Keratinocyte (primary cell): ENCODE results near the gene SPAG16. TPM values are rescaled to one million over a fixed set of nuclear protein-coding genes. Genes with fewer than 3 reads are reported as not detected.

Experiments
- DNase-seq: peaks from one replicate; pipeline ENCODE4 v3.0.0-alpha.2; 2011; ENCODE audit warnings: low read depth, missing footprints, low spot score
- FAIRE-seq: peaks from 2 replicates; lab custom pipeline; 2011; peaks lifted over from hg19 to GRCh38; lab: Jason Lieb, UNC
- H2AFZ ChIP-seq: 2 replicates; pipeline ENCODE4 v1.6.0; 2012; ENCODE audit warnings: low read length, control low read depth, inconsistent platforms; ENCODE audit not compliant: control insufficient read depth
- H3K27ac ChIP-seq: 2 replicates; pipeline ENCODE4 v1.5.1; 2011; ENCODE audit warnings: low read length; ENCODE audit not compliant: control insufficient read depth, insufficient read depth
- H3K27me3 ChIP-seq: 3 replicates; pipeline ENCODE4 v1.6.0; 2011; ENCODE audit warnings: low read length; ENCODE audit not compliant: control insufficient read depth, insufficient read depth; ENCODE audit errors: extremely low read depth
- H3K36me3 ChIP-seq, 2 experiments: 2 replicates in 1 of 2; 3 replicates in 1 of 2; pipeline ENCODE4 v1.5.1; 2011; ENCODE audit warnings: low read length in 2 of 2, mild to moderate bottlenecking in 1 of 2; ENCODE audit not compliant: control insufficient read depth in 2 of 2, insufficient read depth in 2 of 2; ENCODE audit errors: extremely low read depth in 1 of 2
- H3K4me1 ChIP-seq: 3 replicates; pipeline ENCODE4 v1.5.1; 2011; ENCODE audit warnings: low read length; ENCODE audit not compliant: control insufficient read depth, insufficient read depth; ENCODE audit errors: extremely low read depth
- H3K4me2 ChIP-seq: 3 replicates; pipeline ENCODE4 v1.6.0; 2011; ENCODE audit warnings: low read depth, low read length; ENCODE audit not compliant: control insufficient read depth, insufficient read depth; ENCODE audit errors: extremely low read depth
- H3K4me3 ChIP-seq, 3 experiments: fragments of 200-600 bp in 1 of 3; sonication (generic) in 1 of 3; 2 replicates in 2 of 3; 3 replicates in 1 of 3; pipeline ENCODE4 v1.5.1; 2011 to 2016; ENCODE audit warnings: low read length in 3 of 3, mild to moderate bottlenecking in 3 of 3, control low read depth in 2 of 3, inconsistent platforms in 1 of 3, low read depth in 1 of 3, mixed read lengths in 1 of 3, mixed run types in 1 of 3, moderate library complexity in 1 of 3; ENCODE audit not compliant: control insufficient read depth in 2 of 3, insufficient read depth in 2 of 3; ENCODE audit errors: extremely low read depth in 1 of 3
- H3K79me2 ChIP-seq: 2 replicates; pipeline ENCODE4 v1.6.0; 2012; ENCODE audit warnings: low read length; ENCODE audit not compliant: control insufficient read depth, insufficient read depth
- H3K9ac ChIP-seq: 3 replicates; pipeline ENCODE4 v1.6.0; 2011; ENCODE audit warnings: low read length; ENCODE audit not compliant: control insufficient read depth, insufficient read depth; ENCODE audit errors: extremely low read depth
- H3K9me1 ChIP-seq: 3 replicates; pipeline ENCODE4 v1.6.0; 2011; ENCODE audit warnings: low read length; ENCODE audit not compliant: control insufficient read depth, insufficient read depth; ENCODE audit errors: extremely low read depth
- H3K9me3 ChIP-seq: 2 replicates; pipeline ENCODE4 v1.5.1; 2012; ENCODE audit warnings: low read depth, low read length; ENCODE audit not compliant: control insufficient read depth
- H4K20me1 ChIP-seq: 3 replicates; pipeline ENCODE4 v1.6.0; 2011; ENCODE audit warnings: low read length; ENCODE audit not compliant: control insufficient read depth, insufficient read depth; ENCODE audit errors: extremely low read depth
- CTCF ChIP-seq, 3 experiments: IDR thresholded peaks in 1 of 3; conservative IDR thresholded peaks in 1 of 3; optimal IDR thresholded peaks in 1 of 3; 2 replicates in 2 of 3; 3 replicates in 1 of 3; pipeline versions ENCODE3 to v1.5.1; 2011; ENCODE audit warnings: low read length in 3 of 3, mild to moderate bottlenecking in 3 of 3, moderate library complexity in 2 of 3, control low read depth in 1 of 3, inconsistent platforms in 1 of 3; ENCODE audit not compliant: insufficient read depth in 2 of 3; ENCODE audit errors: extremely low read depth in 1 of 3
- EZH2 ChIP-seq: IDR thresholded peaks from one replicate; pipeline ENCODE4 v1.6.1; 2012; ENCODE audit warnings: inconsistent platforms, mild to moderate bottlenecking, low read length, moderate library complexity
- dilution Hi-C: fragments of 300-500 bp; cut with MboI; formaldehyde crosslinking; loops from one replicate; pipeline ENCODE4 v1.7.0; 2020; ENCODE audit warnings: low sequenced_read_pairs; ENCODE audit not compliant: extremely low pct_ligation_motif_present
- polyA plus RNA-seq, 5 experiments: library from polyadenylated mRNA; depleted of rRNA in 3 of 5; stranded (reverse) in 3 of 5; stranded (forward) in 1 of 5; unstranded in 1 of 5; fragments of >200 nt; gene quantifications; 1 replicate in 1 of 5; 2 replicates in 3 of 5; 3 replicates in 1 of 5; pipeline versions ENCODE4 v1.2.1 to v1.2.3, GENCODE V29; 2011 to 2012; ENCODE audit warnings: missing spikeins in 2 of 5, low read depth in 1 of 5, low replicate concordance in 1 of 5

Gene SPAG16
- polyA plus RNA-seq, 1 donor (not counting 4 experiments of a cell fraction or from before 2014, with no cell fraction given), result 19.6 TPM

- FAIRE-seq, result no peak
- no peaks in the 10 kb centered on the region for H3K9me3 ChIP-seq
- H3K4me2 ChIP-seq, result no peak overlapping the region
- TF ChIP-seq CTCF (optimal IDR thresholded peaks at IDR 0.05 in 1 of 3, IDR thresholded peaks at IDR 0.05 in 1 of 3, conservative IDR thresholded peaks at IDR 0.05 in 1 of 3; ENCODE audit: extremely low read depth in 1 of 3, insufficient read depth in 2 of 3, low read length in 3 of 3) (no peak), EZH2 (no peak)
- no peak overlapping the region for H3K9ac ChIP-seq
- H3K9me1 ChIP-seq, result no peaks in the 10 kb centered on the region
- H3K4me1 ChIP-seq, result no peaks in the 10 kb centered on the region
- H3K79me2 ChIP-seq, result no peaks in the 10 kb centered on the region
- no peak overlapping the region for H3K27ac ChIP-seq
- H3K4me3 ChIP-seq, result no peak overlapping the region
- H4K20me1 ChIP-seq, result no peaks in the 10 kb centered on the region
- dilution Hi-C loops, result no loop called here
- no peak overlapping the region for H2AFZ ChIP-seq
- no peak for DNase-seq
- H3K36me3 ChIP-seq, result no peaks in the 10 kb centered on the region
- no peaks in the 10 kb centered on the region for H3K27me3 ChIP-seq
These were observed 505.7 kb downstream of the SPAG16 start for GRCh38 chr2:213789940-213790339.

- Histone ChIP-seq H3K27ac (no peak overlapping the region), H3K9me1 (no peaks in the 10 kb centered on the region), H3K4me3 (no peak overlapping the region), H3K4me2 (no peak overlapping the region), H3K9ac (no peak overlapping the region), H3K4me1 (no peaks in the 10 kb centered on the region), H2AFZ (no peak overlapping the region), H3K36me3 (no peaks in the 10 kb centered on the region), H3K79me2 (no peaks in the 10 kb centered on the region), H3K9me3 (no peaks in the 10 kb centered on the region), H4K20me1 (no peaks in the 10 kb centered on the region), H3K27me3 (no peaks in the 10 kb centered on the region)
- no peak for TF ChIP-seq EZH2
- TF ChIP-seq CTCF (optimal IDR thresholded peaks at IDR 0.05 in 1 of 3, IDR thresholded peaks at IDR 0.05 in 1 of 3, conservative IDR thresholded peaks at IDR 0.05 in 1 of 3; ENCODE audit: extremely low read depth in 1 of 3, insufficient read depth in 2 of 3, low read length in 3 of 3), result no peak
- dilution Hi-C loops, result no loop called here
- no peak for DNase-seq
- FAIRE-seq, result no peak
These were observed 507.8 kb downstream of the SPAG16 start for GRCh38 chr2:213792045-213792444.
